G401 (cell line): ENCODE measurements around the gene SRRM5. TPM values are rescaled to one million over a fixed set of nuclear protein-coding genes. Genes with fewer than 3 reads are reported as not detected.
A peak's percentile ranks its signal among the peaks of the same experiment; 100 is the strongest.
"Not testable (repeated sequence)": the region's sequence is repeated elsewhere in the genome, so short reads cannot be mapped to it uniquely, and the experiment has no call there.

Source experiments
- DNase-seq: peaks from one replicate; pipeline ENCODE4 v3.0.0-alpha.2; 2015; ENCODE audit warnings: low spot score
- in situ Hi-C: cut with HindIII; loops from 2 replicates; pipeline ENCODE4 v1.10.0; 2016; ENCODE audit warnings: low sequenced_read_pairs, mixed read lengths
- total RNA-seq: library from RNA; depleted of rRNA; stranded (reverse); fragments of >200 nt; shearing (Covaris generic); gene quantifications from 2 replicates; pipeline ENCODE4 v1.2.3, GENCODE V29; 2014

Gene SRRM5
- total RNA-seq, 1 experiment from 2014 or later: not detected

DNA sequence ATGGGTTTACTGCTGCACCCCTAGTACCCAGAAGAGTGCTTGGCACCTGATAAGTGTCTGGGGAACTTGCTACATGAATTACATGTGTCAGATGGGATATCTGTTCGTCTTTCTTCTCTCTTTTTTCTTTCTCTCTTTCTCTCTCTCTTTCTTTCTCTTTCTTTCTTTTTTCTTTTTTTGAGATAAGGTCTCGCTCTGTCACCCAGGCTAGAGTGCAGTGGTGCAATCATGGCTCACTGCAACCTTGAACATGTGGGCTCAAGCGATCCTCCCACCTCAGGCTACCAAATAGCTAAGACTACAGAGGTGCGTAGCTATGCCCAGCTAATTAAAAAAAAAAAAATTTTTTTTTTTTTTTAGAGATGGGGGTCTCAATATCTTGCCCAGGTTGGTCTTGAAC, 21.6 kb downstream of the SRRM5 start:
- in situ Hi-C loops: no loop called here
- DNase-seq: no peak

DNA sequence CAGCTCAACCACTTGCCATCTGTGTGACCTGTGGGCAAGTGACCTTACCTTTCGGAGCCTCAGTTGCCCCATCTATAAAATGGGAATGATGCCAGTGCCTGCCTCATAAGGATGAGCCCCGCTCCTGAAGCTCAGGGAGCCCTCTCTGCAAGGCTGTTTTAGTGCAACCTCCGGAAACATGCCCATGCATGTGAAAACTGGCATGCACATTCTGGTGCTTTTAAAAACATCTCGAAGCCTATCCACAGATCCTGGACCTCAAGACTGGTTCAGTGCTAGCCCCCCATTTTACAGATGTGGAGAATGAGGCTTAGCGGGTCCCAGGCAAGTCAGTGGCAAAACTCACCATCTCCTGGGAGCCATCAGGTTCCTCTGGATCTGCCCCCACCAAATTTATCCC, 22.2 kb downstream of the SRRM5 start:
- peak; percentile 64 for DNase-seq
- in situ Hi-C loops: no loop called here

GRCh38 chr19:43634506-43634871, 22.6 kb downstream of the SRRM5 start:
- in situ Hi-C loops: no loop called here
- peak; percentile 91 for DNase-seq

- peak; percentile 82 for DNase-seq
- in situ Hi-C loops: no loop called here
These were observed 23.1 kb downstream of the SRRM5 start for GRCh38 chr19:43634872-43635560.

- DNase-seq, in situ Hi-C loops: not testable (repeated sequence)
These were observed 23.7 kb downstream of the SRRM5 start for GRCh38 chr19:43635561-43635940.

- DNase-seq: no peak
- in situ Hi-C loops: no loop called here
These were observed 24.3 kb downstream of the SRRM5 start for GRCh38 chr19:43636121-43636683.

- in situ Hi-C loops: no loop called here
- peak; percentile 62 for DNase-seq
These were observed 26.5 kb downstream of the SRRM5 start for GRCh38 chr19:43638214-43638994.

DNA sequence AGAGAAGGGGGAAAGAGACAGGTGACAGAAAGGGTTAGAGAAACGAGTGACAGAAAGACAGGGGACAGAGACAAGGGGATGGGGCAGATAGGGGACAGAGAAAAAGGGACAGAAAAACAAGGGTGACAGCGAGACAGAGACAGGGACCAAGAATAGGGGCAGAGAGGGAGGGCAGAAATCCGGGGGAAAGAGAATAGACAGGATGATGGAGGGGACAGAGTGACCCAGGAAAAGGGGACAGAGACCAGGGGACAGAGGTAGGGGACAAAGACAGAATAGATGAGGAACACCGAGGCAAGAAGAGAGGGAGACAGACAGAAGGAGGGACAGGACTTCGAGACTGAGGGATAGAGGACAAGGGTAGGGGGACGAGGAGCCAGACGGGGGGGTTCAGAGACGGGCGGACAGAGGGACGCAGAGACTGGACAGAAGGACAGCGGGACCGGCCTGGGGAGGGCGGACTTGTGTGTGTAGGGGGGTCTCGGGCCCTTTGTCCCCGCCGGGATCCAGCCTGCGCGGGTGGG, 27.2 kb downstream of the SRRM5 start:
- in situ Hi-C loops: no loop called here

DNA sequence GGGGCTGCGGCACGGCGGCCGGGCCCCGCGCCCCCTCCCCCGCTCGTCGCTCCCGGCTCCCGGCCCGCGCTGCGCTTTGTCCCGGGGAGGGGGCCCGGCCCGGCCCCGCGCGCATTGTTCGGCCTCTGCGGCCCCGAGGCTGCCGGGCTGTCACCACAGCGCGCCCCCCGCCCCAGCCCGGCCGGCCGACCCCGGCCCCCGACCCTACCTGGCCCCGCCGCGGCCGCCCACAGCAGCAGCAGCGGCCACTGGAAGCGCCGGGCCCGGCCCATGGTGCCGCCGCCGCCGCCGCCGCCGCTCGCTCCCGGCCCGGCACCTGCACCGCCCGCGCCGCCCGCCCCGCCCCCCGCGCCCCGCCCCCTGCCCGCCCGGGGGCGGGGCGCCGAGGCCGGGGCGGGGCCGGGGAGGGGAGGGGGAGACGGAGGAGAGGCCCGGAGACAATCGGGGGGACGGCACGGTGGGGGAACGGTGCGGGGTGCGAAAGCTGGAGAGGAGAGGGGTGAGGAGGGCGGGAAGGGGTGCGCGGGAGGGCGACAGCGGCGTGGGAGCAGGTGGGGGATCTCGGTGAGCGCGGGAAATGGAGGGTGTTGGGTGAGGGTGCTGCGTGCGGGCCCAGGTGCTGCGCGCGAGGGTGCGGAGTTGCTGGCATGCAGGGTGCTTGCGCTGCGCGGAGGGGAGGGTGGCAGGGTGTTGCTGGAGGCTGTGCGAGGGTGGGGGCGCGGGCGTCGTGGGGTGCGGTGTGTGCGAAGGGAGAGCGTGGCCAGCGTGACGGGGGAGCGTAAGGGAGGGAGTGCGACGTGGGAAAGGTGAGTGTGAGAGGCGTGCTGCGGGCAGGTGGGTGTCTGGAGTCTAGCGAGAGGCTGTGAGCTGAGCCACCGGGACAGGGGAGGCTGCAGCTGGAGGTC, 27.9 kb downstream of the SRRM5 start, which contains the start of gene CADM4:
CADM4 (minus strand) TSS at position 332 of the 905 bp plus-strand sequence; CDS start at position 272, 60 bp downstream.
- in situ Hi-C loops: no loop called here
- DNase-seq: peak; percentile 53

More for the DNA sequence above, 27.2 kb downstream of the SRRM5 start:
- no peak for DNase-seq

DNA sequence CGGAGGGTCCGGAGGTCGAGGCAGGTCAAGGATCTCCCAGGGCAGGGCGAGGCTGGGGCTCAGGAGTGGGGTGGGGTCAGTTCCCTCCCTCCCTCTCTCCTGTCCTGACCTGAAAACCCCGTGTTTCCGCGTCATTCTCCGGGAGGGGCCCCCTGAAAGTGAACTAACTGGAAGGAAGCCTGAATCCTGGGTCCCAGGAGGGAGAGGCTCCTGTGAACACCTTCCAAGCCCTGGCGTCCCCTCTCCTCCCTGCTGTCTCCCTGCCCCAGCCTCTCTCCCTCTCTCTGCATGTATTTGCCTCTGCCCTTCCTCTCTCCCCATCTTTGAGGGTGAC, 28.5 kb downstream of the SRRM5 start:
- DNase-seq: no peak
- in situ Hi-C loops: no loop called here

DNA sequence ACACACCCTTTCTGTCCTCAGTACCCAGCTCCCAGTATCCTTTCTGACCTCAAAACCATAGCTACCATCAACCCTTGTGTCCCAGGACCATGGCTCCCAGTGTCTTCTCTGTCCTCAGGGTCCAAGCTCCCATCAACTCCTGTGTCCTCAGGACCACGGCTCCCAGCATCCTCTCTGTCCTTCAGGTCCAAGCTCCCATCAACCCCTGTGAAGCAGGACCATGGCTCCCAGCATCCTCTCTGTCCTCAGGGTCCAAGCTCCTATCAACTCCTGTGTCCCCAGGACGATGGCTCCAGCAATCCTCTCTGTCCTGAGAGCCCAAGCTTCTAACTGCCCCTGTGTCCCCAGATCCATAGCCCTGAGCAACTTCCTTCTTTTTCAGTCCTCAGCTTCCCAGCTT, 29.4 kb downstream of the SRRM5 start:
- no peak for DNase-seq
- in situ Hi-C loops: no loop called here

DNA sequence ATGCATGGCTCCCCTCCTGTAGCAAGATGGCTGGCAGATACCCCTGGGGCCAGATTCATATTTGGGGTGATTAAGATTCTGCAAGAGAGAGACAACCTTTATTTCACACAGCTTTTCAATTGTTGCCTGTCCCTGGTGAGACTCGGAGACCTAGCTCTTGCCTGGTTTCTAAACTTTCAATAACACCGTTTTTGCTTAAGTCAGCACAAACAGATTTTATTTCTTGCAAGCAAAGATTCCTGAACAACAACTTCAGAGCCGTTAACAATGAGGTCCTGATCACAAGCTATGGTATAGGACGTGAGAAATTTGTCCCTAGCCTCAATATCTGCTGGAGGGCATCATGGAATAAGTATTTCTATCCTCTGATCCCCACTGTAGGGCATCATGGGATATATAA, 30.6 kb downstream of the SRRM5 start:
- in situ Hi-C loops: no loop called here
- no peak for DNase-seq

- in situ Hi-C loops: no loop called here
- no peak for DNase-seq
These were observed 31.4 kb downstream of the SRRM5 start for GRCh38 chr19:43643326-43643725.

DNA sequence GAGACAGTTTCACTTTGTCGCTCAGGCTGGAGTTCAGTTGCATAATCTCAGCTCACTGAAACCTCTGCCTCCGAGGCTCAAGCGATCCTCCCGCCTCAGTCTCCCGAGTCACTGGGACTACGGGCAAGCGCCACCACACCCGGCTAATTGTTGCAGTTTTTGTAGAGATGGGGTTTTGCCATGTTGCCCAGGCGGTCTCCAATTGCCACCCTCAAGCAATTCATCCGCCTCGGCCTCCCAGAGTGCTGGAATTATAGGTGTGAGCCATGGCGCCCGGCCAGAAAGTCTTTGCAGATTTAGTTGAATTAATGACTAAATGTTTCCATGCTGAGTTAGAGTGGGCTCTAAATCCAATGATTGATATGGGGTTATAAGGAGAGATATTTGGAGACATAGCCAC, 32.3 kb downstream of the SRRM5 start:
- DNase-seq: no peak
- in situ Hi-C loops: no loop called here

DNA sequence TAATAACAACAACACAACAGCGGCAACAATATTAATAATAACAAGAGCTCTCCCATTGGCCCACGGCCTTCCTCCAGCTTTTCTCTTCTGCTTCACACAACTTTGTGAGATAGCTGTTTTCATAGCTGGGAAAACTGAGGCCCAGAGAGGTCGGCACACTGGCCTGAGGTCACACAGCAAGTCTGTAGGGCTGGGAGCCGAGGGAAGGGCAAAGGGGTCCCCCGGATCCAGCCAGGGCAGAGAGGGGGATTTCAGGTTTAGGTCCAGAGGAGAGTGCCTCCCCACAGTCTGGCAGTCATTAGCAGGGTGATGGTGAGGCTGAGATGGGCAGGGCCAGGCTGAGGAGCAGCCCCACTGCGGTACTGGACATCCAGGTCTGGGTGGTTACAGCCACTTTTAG, 36.7 kb downstream of the SRRM5 start:
- no peak for DNase-seq
- in situ Hi-C loops: no loop called here

DNA sequence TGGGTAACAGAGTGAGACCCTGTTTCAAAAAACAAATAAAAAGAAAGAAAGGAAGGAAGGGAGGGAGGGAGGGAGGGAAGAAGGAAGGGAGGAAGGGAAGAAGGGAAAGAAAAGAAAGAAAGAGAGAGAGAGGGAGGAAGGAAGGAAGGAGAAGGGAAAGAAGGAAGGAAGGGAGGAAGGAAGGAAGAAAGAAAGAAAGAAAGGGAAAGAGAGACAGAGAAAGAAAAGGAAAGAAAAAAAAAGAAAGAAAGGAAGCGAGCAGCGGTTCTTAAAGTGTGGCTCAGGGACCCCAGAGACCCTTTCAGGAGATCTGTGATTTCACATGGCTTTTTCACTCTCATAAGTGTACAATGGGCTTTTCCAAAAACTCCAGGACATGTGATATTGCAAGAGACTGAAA, 37.6 kb downstream of the SRRM5 start:
- in situ Hi-C loops: no loop called here
- DNase-seq: no peak

GRCh38 chr19:43650276-43650675, 38.4 kb downstream of the SRRM5 start:
- in situ Hi-C loops: not testable (repeated sequence)

DNA sequence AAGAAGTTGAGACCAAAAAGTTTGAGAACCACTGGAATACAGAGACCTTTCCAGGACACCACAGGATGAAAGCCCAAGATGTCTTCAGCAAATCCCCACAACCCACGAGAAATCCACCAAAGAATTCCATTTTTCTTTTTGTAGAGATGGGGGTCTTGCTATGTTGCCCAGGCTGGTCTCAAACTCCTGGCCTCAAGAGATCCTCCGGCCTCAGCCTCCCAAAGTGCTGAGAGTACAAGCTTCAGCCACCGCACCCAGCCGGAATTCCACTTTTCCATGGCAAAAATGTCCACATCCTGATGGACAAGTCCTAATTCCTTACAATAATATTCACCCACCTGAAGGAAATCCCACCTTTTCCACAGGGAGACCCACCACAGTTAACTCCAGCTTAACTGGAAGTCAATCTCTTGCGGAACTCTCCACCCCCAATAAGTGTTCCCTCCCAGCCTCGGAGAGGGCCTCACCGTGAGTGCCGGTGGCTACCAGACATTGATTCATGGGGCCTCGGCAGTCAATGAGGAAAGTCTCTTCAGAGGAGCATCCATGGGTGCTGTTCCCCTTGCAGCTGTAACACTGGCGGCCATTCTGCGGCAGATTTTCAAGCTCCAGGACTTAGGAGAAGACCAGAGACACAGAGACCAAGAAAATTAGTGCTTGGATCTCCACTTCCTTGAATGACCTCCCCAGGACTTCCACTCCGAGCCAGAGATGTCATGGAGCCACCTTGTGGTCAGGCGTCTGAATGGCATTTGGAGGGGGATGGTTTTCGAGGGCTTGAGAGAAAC, 40.1 kb downstream of the SRRM5 start:
- peak; percentile 88 for DNase-seq
- in situ Hi-C loops: no loop called here

More at GRCh38 chr19:43650276-43650675, 38.4 kb downstream of the SRRM5 start:
- not testable (repeated sequence) for DNase-seq

DNA sequence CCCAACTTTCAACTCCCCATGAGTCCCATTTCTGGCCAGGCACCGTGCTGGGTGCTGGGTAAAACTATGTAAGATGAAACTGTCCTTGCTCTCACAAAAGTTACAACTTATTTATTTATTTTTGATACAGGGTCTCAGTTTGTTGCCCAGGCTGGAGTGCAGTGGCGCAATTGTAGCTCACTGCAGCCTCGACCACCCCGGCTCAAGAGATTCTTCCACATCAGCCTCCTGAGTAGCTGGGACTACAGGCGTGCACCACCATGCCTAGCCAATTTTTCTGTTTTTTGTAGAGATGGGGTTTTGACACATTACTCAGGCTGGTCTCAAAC, 40.6 kb downstream of the SRRM5 start:
- no peak for DNase-seq
- in situ Hi-C loops: no loop called here
